Astrocyte (in vitro differentiated cells and primary cell): Measurements from ENCODE around the gene KIFBP.

ENCODE experiments used
- CTCF ChIP-seq: IDR thresholded peaks from 2 replicates; pipeline ENCODE4 v1.5.1; 2011; ENCODE audit warnings: low read depth, mild to moderate bottlenecking, inconsistent platforms, low read length, moderate library complexity; ENCODE audit not compliant: insufficient read depth
- EZH2 ChIP-seq: IDR thresholded peaks from 2 replicates; pipeline ENCODE4 v1.6.1; 2012; ENCODE audit warnings: mild to moderate bottlenecking, low read length, inconsistent platforms; ENCODE audit not compliant: insufficient read depth

DNA sequence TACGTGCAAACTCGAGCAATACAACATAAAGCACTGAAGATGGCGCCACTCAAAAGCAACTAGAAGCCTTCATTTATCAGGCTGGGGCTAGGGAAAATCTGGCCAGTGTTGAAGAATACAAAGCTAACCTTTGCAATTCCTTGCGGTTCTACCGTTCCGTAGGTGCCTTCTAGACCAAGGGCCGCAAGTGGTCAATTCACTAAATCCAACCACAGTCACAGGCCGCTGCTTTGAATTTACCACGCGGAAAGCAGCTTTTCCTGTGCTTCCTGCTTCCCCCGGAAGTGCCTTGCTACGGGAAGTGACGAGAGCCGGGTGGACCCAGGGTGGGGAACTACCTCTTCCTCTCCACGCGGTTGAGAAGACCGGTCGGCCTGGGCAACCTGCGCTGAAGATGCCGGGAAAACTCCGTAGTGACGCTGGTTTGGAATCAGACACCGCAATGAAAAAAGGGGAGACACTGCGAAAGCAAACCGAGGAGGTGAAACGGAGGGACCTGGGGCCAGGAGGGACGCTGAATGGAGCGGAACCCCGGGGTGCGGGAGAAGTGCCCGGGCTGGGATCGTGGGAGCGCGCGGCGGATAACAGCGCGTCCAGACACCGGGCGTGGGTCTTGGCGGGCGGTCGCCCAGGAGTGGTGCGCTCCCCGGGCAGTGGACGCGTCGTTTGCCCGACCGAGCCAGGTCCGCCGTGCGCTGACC is 32.6 kb upstream of the KIFBP start, which contains the start of gene DDX21:
- TF ChIP-seq CTCF: peak; percentile 71
- TF ChIP-seq EZH2: no peak
